Neural crest cell (in vitro differentiated cells): ENCODE data around the gene HNRNPUL1. TPM values are rescaled to one million over a fixed set of nuclear protein-coding genes. Genes with fewer than 3 reads are reported as not detected.

Experiments
- DNase-seq: peaks from one replicate; pipeline ENCODE4 v3.0.0; 2021; ENCODE audit warnings: low read depth, mixed read lengths, low spot score
- H3K27ac Mint-ChIP-seq: one replicate; pipeline ENCODE4 v1.8.0; 2021; ENCODE audit warnings: mild to moderate bottlenecking, mixed read lengths; ENCODE audit not compliant: unreplicated experiment
- H3K27me3 Mint-ChIP-seq: 2 replicates; pipeline ENCODE4 v1.8.0; 2021; ENCODE audit warnings: low read depth, mild to moderate bottlenecking, mixed read lengths
- H3K36me3 Mint-ChIP-seq: 2 replicates; pipeline ENCODE4 v1.8.0; 2021; ENCODE audit warnings: low read depth, mild to moderate bottlenecking, mixed read lengths
- H3K4me1 Mint-ChIP-seq: 2 replicates; pipeline ENCODE4 v1.8.0; 2021; ENCODE audit warnings: mixed read lengths
- H3K4me3 Mint-ChIP-seq: one replicate; pipeline ENCODE4 v1.8.0; 2021; ENCODE audit warnings: mild to moderate bottlenecking, mixed read lengths
- H3K9me3 Mint-ChIP-seq: 2 replicates; pipeline ENCODE4 v1.8.0; 2021; ENCODE audit warnings: mixed read lengths
- CTCF ChIP-seq: fragments of 200-600 bp; sonication (generic); conservative IDR thresholded peaks from 2 replicates; pipeline ENCODE4 v1.5.0; 2021; ENCODE audit warnings: antibody characterized with exemption, mild to moderate bottlenecking
- total RNA-seq: library from RNA; stranded (reverse); gene quantifications from 2 replicates; pipeline ENCODE4 v1.2.1, GENCODE V29; 2021

HNRNPUL1 gene
- total RNA-seq, 1 donor from 2014 or later, result 306 TPM

- H3K36me3 Mint-ChIP-seq, result peaks cover 32% of the 10 kb centered on the region
- TF ChIP-seq CTCF, result no peak
Measured at GRCh38 chr19:41299046-41299754, 35.0 kb downstream of the HNRNPUL1 start.

GRCh38 chr19:41299755-41300089 lies 35.5 kb downstream of the HNRNPUL1 start:
- TF ChIP-seq CTCF, result no peak
- no peaks in the 10 kb centered on the region for H3K9me3 Mint-ChIP-seq
- H3K27me3 Mint-ChIP-seq, result no peaks in the 10 kb centered on the region
- no peak overlapping the region for H3K27ac Mint-ChIP-seq
- no peak for DNase-seq
- H3K4me1 Mint-ChIP-seq, result peaks cover 5% of the 10 kb centered on the region
- H3K36me3 Mint-ChIP-seq, result peaks cover 28% of the 10 kb centered on the region
- no peak overlapping the region for H3K4me3 Mint-ChIP-seq

More at GRCh38 chr19:41299046-41299754, 35.0 kb downstream of the HNRNPUL1 start:
- H3K27me3 Mint-ChIP-seq, result no peaks in the 10 kb centered on the region
- no peak overlapping the region for H3K4me3 Mint-ChIP-seq
- H3K27ac Mint-ChIP-seq, result no peak overlapping the region
- H3K4me1 Mint-ChIP-seq, result peaks cover 5% of the 10 kb centered on the region
- no peak for DNase-seq
- no peaks in the 10 kb centered on the region for H3K9me3 Mint-ChIP-seq

- H3K4me1 Mint-ChIP-seq, result peaks cover 5% of the 10 kb centered on the region
- no peaks in the 10 kb centered on the region for H3K27me3 Mint-ChIP-seq
- no peak overlapping the region for H3K4me3 Mint-ChIP-seq
- H3K9me3 Mint-ChIP-seq, result no peaks in the 10 kb centered on the region
- no peak for TF ChIP-seq CTCF
- H3K27ac Mint-ChIP-seq, result no peak overlapping the region
- peaks cover 24% of the 10 kb centered on the region for H3K36me3 Mint-ChIP-seq
- no peak for DNase-seq
Measured at GRCh38 chr19:41300555-41300954, 36.4 kb downstream of the HNRNPUL1 start.

GRCh38 chr19:41302624-41303351 lies 38.6 kb downstream of the HNRNPUL1 start:
- Mint-ChIP-seq H3K4me3 (no peak overlapping the region), H3K9me3 (no peaks in the 10 kb centered on the region), H3K27me3 (no peaks in the 10 kb centered on the region), H3K36me3 (peaks cover 12% of the 10 kb centered on the region), H3K4me1 (peaks cover 3% of the 10 kb centered on the region), H3K27ac (no peak overlapping the region)
- DNase-seq, result no peak
- no peak for TF ChIP-seq CTCF

GRCh38 chr19:41303954-41304353 lies 39.8 kb downstream of the HNRNPUL1 start:
- peaks cover 11% of the 10 kb centered on the region for H3K36me3 Mint-ChIP-seq
- no peak overlapping the region for H3K27ac Mint-ChIP-seq
- DNase-seq, result no peak
- H3K9me3 Mint-ChIP-seq, result no peaks in the 10 kb centered on the region
- peaks cover 8% of the 10 kb centered on the region for H3K4me1 Mint-ChIP-seq
- no peak for TF ChIP-seq CTCF
- no peak overlapping the region for H3K4me3 Mint-ChIP-seq
- H3K27me3 Mint-ChIP-seq, result no peaks in the 10 kb centered on the region
